ENCODE measurements around the gene POU5F1. TPM values are rescaled to one million over a fixed set of nuclear protein-coding genes. Genes with fewer than 3 reads are reported as not detected.

POU5F1 gene
- polyA plus RNA-seq, 1 donor from 2014 or later: not detected

DNA sequence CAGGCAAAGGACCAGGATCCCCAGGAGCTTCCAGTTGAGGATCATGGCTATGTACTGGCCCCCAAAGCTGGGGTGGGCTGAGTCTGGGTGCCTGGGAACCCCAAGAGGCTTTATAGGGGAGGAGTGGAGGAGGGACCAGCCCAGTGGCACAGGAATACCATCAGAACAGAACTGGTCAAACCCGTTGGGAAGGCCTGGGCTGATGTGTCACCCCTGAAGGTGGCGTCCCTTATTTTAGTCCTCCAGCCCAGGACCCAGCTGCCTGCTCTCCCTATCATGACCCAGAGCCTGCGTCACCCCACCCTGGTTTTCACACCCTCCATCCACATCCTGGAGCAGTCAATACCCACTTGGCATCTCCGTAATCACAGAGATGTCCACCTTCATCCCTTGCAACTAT lies 31.5 kb downstream of the POU5F1 start, which contains the start of gene PSORS1C2:
Gene PSORS1C2 (minus strand): TSS at position 85 of the 400 bp plus-strand sequence. CDS start 40 bp downstream, at position 45.
- no peak within 1 kb of the TSS for H3K4me3 ChIP-seq (ENCODE audit: low read length)
- no peak within 1 kb of the TSS for H3K9ac ChIP-seq (ENCODE audit: low read length)
- no peak within 1 kb of the TSS for H3K27ac ChIP-seq (ENCODE audit: low read length)
- TF ChIP-seq EZH2 (IDR thresholded peaks at IDR 0.05; ENCODE audit: borderline replicate concordance, insufficient read depth, low read length, poor library complexity, severe bottlenecking) (no peak), RAD21 (conservative IDR thresholded peaks at IDR 0.05) (no peak), POLR2AphosphoS5 (IDR thresholded peaks at IDR 0.05) (no peak), MXI1 (conservative IDR thresholded peaks at IDR 0.05; ENCODE audit: poor library complexity, severe bottlenecking) (no peak), EP300 (conservative IDR thresholded peaks at IDR 0.05; ENCODE audit: poor library complexity, severe bottlenecking) (no peak), SMC3 (conservative IDR thresholded peaks at IDR 0.05; ENCODE audit: poor library complexity) (no peak), TAF1 (IDR thresholded peaks at IDR 0.05; ENCODE audit: low read depth) (no peak)
- TF ChIP-seq, protein P1, sequence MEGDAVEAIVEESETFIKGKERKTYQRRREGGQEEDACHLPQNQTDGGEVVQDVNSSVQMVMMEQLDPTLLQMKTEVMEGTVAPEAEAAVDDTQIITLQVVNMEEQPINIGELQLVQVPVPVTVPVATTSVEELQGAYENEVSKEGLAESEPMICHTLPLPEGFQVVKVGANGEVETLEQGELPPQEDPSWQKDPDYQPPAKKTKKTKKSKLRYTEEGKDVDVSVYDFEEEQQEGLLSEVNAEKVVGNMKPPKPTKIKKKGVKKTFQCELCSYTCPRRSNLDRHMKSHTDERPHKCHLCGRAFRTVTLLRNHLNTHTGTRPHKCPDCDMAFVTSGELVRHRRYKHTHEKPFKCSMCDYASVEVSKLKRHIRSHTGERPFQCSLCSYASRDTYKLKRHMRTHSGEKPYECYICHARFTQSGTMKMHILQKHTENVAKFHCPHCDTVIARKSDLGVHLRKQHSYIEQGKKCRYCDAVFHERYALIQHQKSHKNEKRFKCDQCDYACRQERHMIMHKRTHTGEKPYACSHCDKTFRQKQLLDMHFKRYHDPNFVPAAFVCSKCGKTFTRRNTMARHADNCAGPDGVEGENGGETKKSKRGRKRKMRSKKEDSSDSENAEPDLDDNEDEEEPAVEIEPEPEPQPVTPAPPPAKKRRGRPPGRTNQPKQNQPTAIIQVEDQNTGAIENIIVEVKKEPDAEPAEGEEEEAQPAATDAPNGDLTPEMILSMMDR (IDR thresholded peaks at IDR 0.05; ENCODE audit: poor library complexity, severe bottlenecking): no peak
- TF ChIP-seq, protein P2, sequence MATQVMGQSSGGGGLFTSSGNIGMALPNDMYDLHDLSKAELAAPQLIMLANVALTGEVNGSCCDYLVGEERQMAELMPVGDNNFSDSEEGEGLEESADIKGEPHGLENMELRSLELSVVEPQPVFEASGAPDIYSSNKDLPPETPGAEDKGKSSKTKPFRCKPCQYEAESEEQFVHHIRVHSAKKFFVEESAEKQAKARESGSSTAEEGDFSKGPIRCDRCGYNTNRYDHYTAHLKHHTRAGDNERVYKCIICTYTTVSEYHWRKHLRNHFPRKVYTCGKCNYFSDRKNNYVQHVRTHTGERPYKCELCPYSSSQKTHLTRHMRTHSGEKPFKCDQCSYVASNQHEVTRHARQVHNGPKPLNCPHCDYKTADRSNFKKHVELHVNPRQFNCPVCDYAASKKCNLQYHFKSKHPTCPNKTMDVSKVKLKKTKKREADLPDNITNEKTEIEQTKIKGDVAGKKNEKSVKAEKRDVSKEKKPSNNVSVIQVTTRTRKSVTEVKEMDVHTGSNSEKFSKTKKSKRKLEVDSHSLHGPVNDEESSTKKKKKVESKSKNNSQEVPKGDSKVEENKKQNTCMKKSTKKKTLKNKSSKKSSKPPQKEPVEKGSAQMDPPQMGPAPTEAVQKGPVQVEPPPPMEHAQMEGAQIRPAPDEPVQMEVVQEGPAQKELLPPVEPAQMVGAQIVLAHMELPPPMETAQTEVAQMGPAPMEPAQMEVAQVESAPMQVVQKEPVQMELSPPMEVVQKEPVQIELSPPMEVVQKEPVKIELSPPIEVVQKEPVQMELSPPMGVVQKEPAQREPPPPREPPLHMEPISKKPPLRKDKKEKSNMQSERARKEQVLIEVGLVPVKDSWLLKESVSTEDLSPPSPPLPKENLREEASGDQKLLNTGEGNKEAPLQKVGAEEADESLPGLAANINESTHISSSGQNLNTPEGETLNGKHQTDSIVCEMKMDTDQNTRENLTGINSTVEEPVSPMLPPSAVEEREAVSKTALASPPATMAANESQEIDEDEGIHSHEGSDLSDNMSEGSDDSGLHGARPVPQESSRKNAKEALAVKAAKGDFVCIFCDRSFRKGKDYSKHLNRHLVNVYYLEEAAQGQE (IDR thresholded peaks at IDR 0.05; ENCODE audit: borderline replicate concordance): no peak
- no peaks in the 10 kb centered on the region for H3F3A ChIP-seq (ENCODE audit: insufficient read depth, low read length, poor library complexity, severe bottlenecking)
- no peaks in the 10 kb centered on the region for H3K79me2 ChIP-seq (replicated peaks; ENCODE audit: insufficient read depth, low read length)
- H4K20me1 ChIP-seq (ENCODE audit: insufficient read depth): no peaks in the 10 kb centered on the region
- no peaks in the 10 kb centered on the region for H3K36me3 ChIP-seq (ENCODE audit: insufficient read depth, low read length)
- no peak within 1 kb of the TSS for H3K4me2 ChIP-seq (ENCODE audit: low read length)
- no peaks in the 10 kb centered on the region for H3K27me3 ChIP-seq (ENCODE audit: insufficient read depth, low read depth, low read length)
- no peaks in the 10 kb centered on the region for H3K9me3 ChIP-seq (ENCODE audit: low read length)
- H2AFZ ChIP-seq (ENCODE audit: low read depth, low read length): no peak within 1 kb of the TSS
- H3K9me2 ChIP-seq (ENCODE audit: insufficient read depth, low read length): no peaks in the 10 kb centered on the region

DNA sequence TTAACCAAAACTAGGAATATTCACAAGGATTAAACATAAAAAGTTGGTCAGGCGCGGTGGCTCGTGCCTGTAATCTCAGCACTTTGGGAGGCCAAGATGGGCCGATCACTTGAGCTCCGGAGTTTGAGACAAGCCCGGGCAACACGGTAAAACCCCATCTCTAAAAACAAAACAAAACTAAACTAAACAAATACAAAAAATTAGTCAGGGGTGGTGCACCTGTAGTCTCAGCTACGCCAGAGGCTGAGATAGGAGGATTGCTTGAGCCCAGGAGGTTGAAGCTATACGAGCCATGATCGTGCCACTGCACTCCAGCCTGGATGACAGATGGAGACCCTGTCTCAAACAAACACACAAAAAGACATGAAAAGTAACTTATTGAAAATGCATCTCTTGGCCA lies 34.8 kb downstream of the POU5F1 start:
- Histone ChIP-seq H3K79me2 (replicated peaks; ENCODE audit: insufficient read depth, low read length) (no peaks in the 10 kb centered on the region), H3K27me3 (ENCODE audit: insufficient read depth, low read depth, low read length) (no peaks in the 10 kb centered on the region), H3K36me3 (ENCODE audit: insufficient read depth, low read length) (no peaks in the 10 kb centered on the region), H3K9me3 (ENCODE audit: low read length) (no peaks in the 10 kb centered on the region), H3K9ac (ENCODE audit: low read length) (no peak overlapping the region), H2AFZ (ENCODE audit: low read depth, low read length) (no peak overlapping the region), H3F3A (ENCODE audit: insufficient read depth, low read length, poor library complexity, severe bottlenecking) (no peaks in the 10 kb centered on the region), H3K4me3 (ENCODE audit: low read length) (no peak overlapping the region), H3K27ac (ENCODE audit: low read length) (no peak overlapping the region), H4K20me1 (ENCODE audit: insufficient read depth) (no peaks in the 10 kb centered on the region), H3K4me2 (ENCODE audit: low read length) (no peak overlapping the region), H3K9me2 (ENCODE audit: insufficient read depth, low read length) (no peaks in the 10 kb centered on the region)
- TF ChIP-seq TAF1 (IDR thresholded peaks at IDR 0.05; ENCODE audit: low read depth) (no peak), EZH2 (IDR thresholded peaks at IDR 0.05; ENCODE audit: borderline replicate concordance, insufficient read depth, low read length, poor library complexity, severe bottlenecking) (no peak), SMC3 (conservative IDR thresholded peaks at IDR 0.05; ENCODE audit: poor library complexity) (no peak), POLR2AphosphoS5 (IDR thresholded peaks at IDR 0.05) (no peak), RAD21 (conservative IDR thresholded peaks at IDR 0.05) (no peak), EP300 (conservative IDR thresholded peaks at IDR 0.05; ENCODE audit: poor library complexity, severe bottlenecking) (no peak), MXI1 (conservative IDR thresholded peaks at IDR 0.05; ENCODE audit: poor library complexity, severe bottlenecking) (no peak)
- TF ChIP-seq, protein P2 (IDR thresholded peaks at IDR 0.05; ENCODE audit: borderline replicate concordance): no peak
- TF ChIP-seq, protein P1 (IDR thresholded peaks at IDR 0.05; ENCODE audit: poor library complexity, severe bottlenecking): no peak

Measured in neural cell (in vitro differentiated cells).